Smooth muscle cell (in vitro differentiated cells): Measurements from ENCODE around the gene FXYD7. TPM values are rescaled to one million over a fixed set of nuclear protein-coding genes. Genes with fewer than 3 reads are reported as not detected.

Experiments
- DNase-seq: peaks from one replicate; lab custom pipeline; 2025; ENCODE audit not compliant: unreplicated experiment; lab: John Stamatoyannopoulos, UW
- H2AFZ ChIP-seq: fragments of 200-600 bp; sonication (generic); 2 replicates; pipeline ENCODE4 v1.6.0; 2016; ENCODE audit warnings: antibody characterized with exemption, low read depth, mild to moderate bottlenecking
- H3F3A ChIP-seq: fragments of 200-600 bp; sonication (generic); 2 replicates; pipeline ENCODE4 v1.6.0; 2017; ENCODE audit warnings: antibody characterized with exemption, low read depth
- H3K27ac ChIP-seq: fragments of 200-600 bp; sonication (generic); 2 replicates; pipeline ENCODE4 v1.5.1; 2016; ENCODE audit warnings: low read depth, mild to moderate bottlenecking
- H3K27me3 ChIP-seq: fragments of 200-600 bp; sonication (generic); 2 replicates; pipeline ENCODE4 v1.6.1; 2016; ENCODE audit warnings: low read depth, mild to moderate bottlenecking
- H3K36me3 ChIP-seq: fragments of 200-600 bp; sonication (generic); 2 replicates; pipeline ENCODE4 v1.5.1; 2016; ENCODE audit warnings: low read depth
- H3K4me1 ChIP-seq: fragments of 200-600 bp; sonication (generic); 2 replicates; pipeline ENCODE4 v1.5.1; 2016; ENCODE audit warnings: low read depth
- H3K4me2 ChIP-seq: fragments of 200-600 bp; sonication (generic); 2 replicates; pipeline ENCODE4 v1.6.0; 2016; ENCODE audit warnings: mild to moderate bottlenecking
- H3K4me3 ChIP-seq: fragments of 200-600 bp; sonication (generic); 2 replicates; pipeline ENCODE4 v1.5.1; 2016; ENCODE audit warnings: mild to moderate bottlenecking
- H3K79me2 ChIP-seq: fragments of 200-600 bp; sonication (generic); 2 replicates; pipeline ENCODE4 v1.6.0; 2016; ENCODE audit warnings: low read depth, mild to moderate bottlenecking
- H3K9ac ChIP-seq: fragments of 200-600 bp; sonication (generic); 2 replicates; pipeline ENCODE4 v1.6.0; 2016; ENCODE audit warnings: low read depth
- H3K9me3 ChIP-seq: fragments of 200-600 bp; sonication (generic); replicated peaks from 2 replicates; pipeline ENCODE4 v1.5.1; 2016; ENCODE audit warnings: low read depth
- H4K20me1 ChIP-seq: fragments of 200-600 bp; sonication (generic); 2 replicates; pipeline ENCODE4 v1.6.0; 2016; ENCODE audit warnings: low read depth
- CTCF ChIP-seq: fragments of 200-600 bp; sonication (generic); IDR thresholded peaks from 2 replicates; pipeline ENCODE4 v1.5.1; 2017; ENCODE audit warnings: borderline replicate concordance, mild to moderate bottlenecking, antibody characterized with exemption; ENCODE audit not compliant: insufficient read depth, poor library complexity, severe bottlenecking
- WGBS: methylation state at CpG from one replicate; pipeline ENCODE4 v1.1.7; 2016; ENCODE audit warnings: low lambda C conversion rate; 5-methylcytosine and 5-hydroxymethylcytosine counted together
- polyA plus RNA-seq: library from polyadenylated mRNA; unstranded; fragments of >200 nt; fragmentation: Nextera tagmentation; extraction: Ambion mirVana; gene quantifications from 2 replicates; pipeline ENCODE4 v1.2.1, GENCODE V29; 2016
- total RNA-seq: library from RNA; depleted of rRNA; stranded (reverse); fragments of >200 nt; gene quantifications from 2 replicates; pipeline ENCODE4 v1.2.3, GENCODE V29; 2014

FXYD7 gene
- total and polyA plus RNA-seq, 2 experiments from 2014 or later, result not detected

DNA sequence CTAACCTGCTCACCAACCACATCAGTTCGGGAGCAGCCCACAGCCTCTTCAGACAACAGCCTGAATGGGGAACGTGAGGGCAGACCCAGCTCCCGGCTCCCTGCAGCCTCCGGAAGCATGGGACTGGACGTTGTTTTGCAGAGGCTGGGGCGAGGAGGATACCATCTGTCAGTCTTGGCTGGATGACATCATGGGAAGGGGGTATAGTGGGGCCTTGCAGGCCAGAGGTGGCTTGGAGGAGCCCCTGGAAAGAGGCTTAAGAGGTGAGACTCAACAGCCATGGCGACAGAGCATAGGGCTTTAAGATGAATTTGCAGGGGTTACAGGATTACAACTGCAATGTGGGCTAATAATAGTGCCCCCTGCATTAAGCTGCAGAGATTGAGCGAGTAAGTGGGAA is 25.9 kb upstream of the FXYD7 start:
- Histone ChIP-seq H3K4me1 (peaks cover 7% of the 10 kb centered on the region), H3K36me3 (no peaks in the 10 kb centered on the region), H4K20me1 (no peaks in the 10 kb centered on the region), H3K27ac (no peak overlapping the region), H3K4me3 (peak overlapping the region; percentile 43), H3K4me2 (no peak overlapping the region), H3K9me3 (no peaks in the 10 kb centered on the region), H3F3A (no peaks in the 10 kb centered on the region), H3K27me3 (no peaks in the 10 kb centered on the region), H3K79me2 (no peaks in the 10 kb centered on the region), H3K9ac (no peak overlapping the region), H2AFZ (no peak overlapping the region)
- no peak for DNase-seq
- 68% methylated on average over 8 of the region's 8 CpGs for WGBS
- TF ChIP-seq CTCF, result no peak

DNA sequence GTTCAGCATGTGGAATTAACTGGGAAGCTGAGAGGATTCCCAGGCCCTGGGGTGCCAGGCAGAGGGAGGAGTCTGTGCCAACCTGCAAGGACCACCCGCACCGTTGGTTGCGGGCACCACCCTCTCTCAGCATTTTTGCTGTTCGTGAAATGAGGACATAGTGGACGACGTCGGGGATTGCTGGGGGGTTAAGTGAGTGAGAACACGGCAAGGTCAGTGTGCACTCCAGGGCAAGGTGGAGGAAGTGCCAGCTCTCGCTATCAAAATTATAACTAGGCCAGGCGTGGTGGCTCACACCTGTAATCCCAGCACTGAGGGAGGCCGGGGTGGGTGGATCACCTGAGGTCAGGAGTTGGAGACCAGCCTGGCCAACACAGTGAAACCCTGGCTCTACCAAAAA is 25.3 kb upstream of the FXYD7 start:
- TF ChIP-seq CTCF, result no peak
- Histone ChIP-seq H3K4me2 (no peak overlapping the region), H3K36me3 (no peaks in the 10 kb centered on the region), H4K20me1 (no peaks in the 10 kb centered on the region), H2AFZ (no peak overlapping the region), H3K4me3 (no peak overlapping the region), H3F3A (no peaks in the 10 kb centered on the region), H3K27me3 (no peaks in the 10 kb centered on the region), H3K9ac (no peak overlapping the region), H3K27ac (no peak overlapping the region), H3K4me1 (peaks cover 10% of the 10 kb centered on the region), H3K9me3 (no peaks in the 10 kb centered on the region), H3K79me2 (no peaks in the 10 kb centered on the region)
- 87% methylated on average over 11 of the region's 11 CpGs for WGBS
- no peak for DNase-seq

GRCh38 chr19:35118268-35119020 is 24.6 kb upstream of the FXYD7 start:
- Histone ChIP-seq H3K79me2 (no peaks in the 10 kb centered on the region), H3K9me3 (no peaks in the 10 kb centered on the region), H3F3A (no peaks in the 10 kb centered on the region), H2AFZ (no peak overlapping the region), H3K9ac (no peak overlapping the region), H3K27me3 (no peaks in the 10 kb centered on the region), H3K4me1 (peaks cover 16% of the 10 kb centered on the region), H3K4me3 (no peak overlapping the region), H3K27ac (no peak overlapping the region), H4K20me1 (no peaks in the 10 kb centered on the region), H3K4me2 (no peak overlapping the region), H3K36me3 (no peaks in the 10 kb centered on the region)
- WGBS, result 90% methylated on average over 13 of the region's 13 CpGs
- DNase-seq, result no peak
- TF ChIP-seq CTCF, result no peak

- DNase-seq, result no peak
- TF ChIP-seq CTCF, result no peak
- Histone ChIP-seq H2AFZ (no peak overlapping the region), H3K27ac (no peak overlapping the region), H3K4me2 (no peak overlapping the region), H3K9me3 (no peaks in the 10 kb centered on the region), H3F3A (no peaks in the 10 kb centered on the region), H3K79me2 (no peaks in the 10 kb centered on the region), H3K4me3 (no peak overlapping the region), H3K27me3 (no peaks in the 10 kb centered on the region), H4K20me1 (no peaks in the 10 kb centered on the region), H3K9ac (no peak overlapping the region), H3K36me3 (no peaks in the 10 kb centered on the region), H3K4me1 (peaks cover 17% of the 10 kb centered on the region)
- WGBS, result 90% methylated on average over 14 of the region's 14 CpGs
Observed at GRCh38 chr19:35119091-35119490, 24.0 kb upstream of the FXYD7 start.
